K562 (cell line): ENCODE data around the gene DUSP10. TPM values are rescaled to one million over a fixed set of nuclear protein-coding genes. Genes with fewer than 3 reads are reported as not detected.
A peak's percentile ranks its signal among the peaks of the same experiment; 100 is the strongest.

Experiments
- ATF7 ChIP-seq: fragments of 450-650 bp; IDR thresholded peaks from 2 replicates; pipeline ENCODE4 v1.7.1; 2014; ENCODE audit warnings: mild to moderate bottlenecking, moderate library complexity
- CAMTA2 ChIP-seq: fragments of 250-450 bp; sonication (Bioruptor Pico); conservative IDR thresholded peaks from 2 replicates; pipeline ENCODE4 v1.5.1; 2022
- HOXB6 ChIP-seq: fragments of 250-450 bp; sonication (Bioruptor Pico); IDR thresholded peaks from 2 replicates; pipeline ENCODE4 v1.5.1; 2022; ENCODE audit warnings: mild to moderate bottlenecking, borderline replicate concordance
- KLF6 ChIP-seq: fragments of 250-450 bp; sonication (Bioruptor Pico); IDR thresholded peaks from 2 replicates; pipeline ENCODE4 v1.4.0; 2020; ENCODE audit warnings: mild to moderate bottlenecking, moderate library complexity, borderline replicate concordance
- LCOR ChIP-seq: sonication (generic); formaldehyde crosslinking; IDR thresholded peaks from 2 replicates; pipeline ENCODE4 v1.8.0; 2022; ENCODE audit warnings: mild to moderate bottlenecking, missing genetic modification reagents
- MTA1 ChIP-seq: fragments of 450-650 bp; IDR thresholded peaks from 2 replicates; pipeline ENCODE4 v1.6.1; 2017; ENCODE audit warnings: borderline replicate concordance
- MXI1 ChIP-seq: IDR thresholded peaks from 2 replicates; pipeline ENCODE4 v1.6.1; 2011; ENCODE audit warnings: low read depth, mild to moderate bottlenecking, improper control_type of control experiment, low read length
- NCOR1 ChIP-seq: fragments of 450-650 bp; IDR thresholded peaks from 2 replicates; pipeline ENCODE4 v1.6.1; 2016; ENCODE audit warnings: mild to moderate bottlenecking, moderate library complexity
- NR2C1 ChIP-seq, 2 experiments: fragments of 450-650 bp; IDR thresholded peaks; 2 replicates each; pipeline ENCODE4 v1.6.1; 2017; ENCODE audit warnings: mild to moderate bottlenecking in 2 of 2, antibody characterized with exemption in 1 of 2, inconsistent platforms in 1 of 2, missing compliant biosample characterization in 1 of 2, missing genetic modification characterization in 1 of 2
- SP1 ChIP-seq: sonication (generic); formaldehyde crosslinking; IDR thresholded peaks from 2 replicates; pipeline ENCODE4 v1.8.1; 2022; ENCODE audit warnings: mild to moderate bottlenecking, missing genetic modification reagents
- ZNF143 ChIP-seq: sonication (generic); formaldehyde crosslinking; IDR thresholded peaks from 2 replicates; pipeline ENCODE4 v1.9.0; 2022; ENCODE audit warnings: mild to moderate bottlenecking, missing genetic modification reagents
- ZNF253 ChIP-seq: fragments of 250-450 bp; sonication (Bioruptor Pico); conservative IDR thresholded peaks from 2 replicates; pipeline ENCODE4 v1.6.1; 2021; ENCODE audit warnings: mild to moderate bottlenecking
- ZNF583 ChIP-seq: fragments of 250-450 bp; sonication (Bioruptor Pico); IDR thresholded peaks from 2 replicates; pipeline ENCODE4 v1.4.0; 2020
- polyA plus RNA-seq, 8 experiments: library from polyadenylated mRNA; depleted of rRNA in 4 of 8; stranded (reverse) in 5 of 8; unstranded in 3 of 8; fragments of >200 nt; fragmentation: Nextera tagmentation in 2 of 8; fragmentation: Illumina TruSeq in 1 of 8; extraction: Ambion mirVana in 2 of 8; extraction: Trizol in 1 of 8; gene quantifications; 2 replicates each; pipeline versions ENCODE4 v1.2.1 to v1.2.3, GENCODE V29; 2011 to 2014; ENCODE audit warnings: inconsistent platforms in 1 of 8, missing spikeins in 1 of 8
- total RNA-seq, 7 experiments: library from RNA; depleted of rRNA in 6 of 7; stranded (reverse); fragments of >200 nt in 6 of 7; fragmentation: Illumina TruSeq in 2 of 7; extraction: Trizol in 2 of 7; gene quantifications; 2 replicates each; pipeline versions ENCODE4 v1.2.1 to v1.2.3, GENCODE V29; 2011 to 2021; ENCODE audit warnings: low replicate concordance in 1 of 7
- TF ChIP-seq, protein P1 (sequence below): IDR thresholded peaks from 2 replicates; pipeline ENCODE4 v1.6.1; 2016; ENCODE audit warnings: missing genetic modification characterization, missing compliant biosample characterization
- TF ChIP-seq, protein P2 (sequence below), 2 experiments: IDR thresholded peaks; 2 replicates each; pipeline ENCODE4 v1.6.1; 2011; ENCODE audit warnings: borderline replicate concordance in 1 of 2, control low read depth in 1 of 2, low read depth in 1 of 2, low read length in 1 of 2, mild to moderate bottlenecking in 1 of 2, mixed read lengths in 1 of 2, moderate library complexity in 1 of 2; ENCODE audit not compliant: insufficient read depth in 1 of 2, insufficient read length in 1 of 2, poor library complexity in 1 of 2, severe bottlenecking in 1 of 2; ENCODE audit errors: extremely low read depth in 1 of 2
- TF ChIP-seq, protein P3 (sequence below), 2 experiments: fragments of 450-650 bp in 1 of 2; sonication (generic) in 1 of 2; formaldehyde crosslinking; conservative IDR thresholded peaks; 2 replicates each; pipeline versions ENCODE4 v1.4.0 to v1.8.1; 2020 to 2022; ENCODE audit warnings: mild to moderate bottlenecking in 1 of 2, missing genetic modification reagents in 1 of 2
- TF ChIP-seq, protein P4 (sequence below): fragments of 450-650 bp; IDR thresholded peaks from 2 replicates; pipeline ENCODE4 v1.6.1; 2017; ENCODE audit warnings: antibody characterized with exemption, mild to moderate bottlenecking
- TF ChIP-seq, protein P5 (sequence below): fragments of 250-450 bp; sonication (Bioruptor Pico); IDR thresholded peaks from 2 replicates; pipeline ENCODE4 v1.8.0; 2022; ENCODE audit warnings: inconsistent platforms, mild to moderate bottlenecking, moderate library complexity, borderline replicate concordance

Gene DUSP10
- total and polyA plus RNA-seq, 9 of the 15 experiments (the other 6 are each of a cell fraction or from before 2014, with no cell fraction given), result 1.7 to 8.3 (median 6.1) TPM

DNA sequence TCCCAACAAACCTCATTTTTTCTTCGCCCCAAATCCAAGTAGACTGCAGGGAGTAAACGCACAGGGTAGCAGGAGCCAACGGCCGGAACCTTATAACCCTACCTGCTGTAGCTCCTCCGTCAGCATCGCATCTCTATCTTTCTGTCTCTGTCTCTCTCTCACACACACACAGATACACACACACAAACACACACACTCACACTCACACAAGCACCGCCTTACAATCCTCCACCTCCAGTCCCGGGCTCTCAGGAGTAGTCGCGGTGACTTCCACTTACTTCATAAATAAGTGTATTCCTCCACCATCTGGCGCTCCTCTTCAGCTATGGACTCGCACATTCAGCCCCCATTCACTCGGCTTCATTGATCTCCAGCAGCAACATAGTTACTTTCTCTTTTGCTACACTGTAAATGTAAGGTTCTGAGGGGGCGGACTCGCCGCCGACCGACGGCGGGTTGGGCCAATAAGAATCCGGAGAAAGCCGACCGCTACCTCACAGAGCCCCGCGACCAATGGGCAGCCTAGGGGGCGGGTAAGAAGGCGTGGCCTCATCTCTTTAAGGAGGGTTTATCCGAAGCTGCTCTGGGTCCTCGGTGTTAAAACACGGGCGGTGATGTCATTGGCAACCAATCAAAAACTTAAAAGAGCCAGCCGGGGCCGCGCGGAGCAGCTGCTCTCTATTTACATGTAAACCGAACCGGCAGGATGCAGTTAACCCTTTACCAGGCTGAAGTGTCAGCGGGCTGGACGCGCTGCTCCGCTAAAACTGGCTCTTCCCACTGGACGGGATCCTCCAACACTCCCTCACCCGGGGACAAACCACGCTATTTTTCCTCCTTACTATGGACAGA, at the start of gene DUSP10 (continued):
- TF ChIP-seq NCOR1, result peak; percentile 20
- TF ChIP-seq, protein P1, sequence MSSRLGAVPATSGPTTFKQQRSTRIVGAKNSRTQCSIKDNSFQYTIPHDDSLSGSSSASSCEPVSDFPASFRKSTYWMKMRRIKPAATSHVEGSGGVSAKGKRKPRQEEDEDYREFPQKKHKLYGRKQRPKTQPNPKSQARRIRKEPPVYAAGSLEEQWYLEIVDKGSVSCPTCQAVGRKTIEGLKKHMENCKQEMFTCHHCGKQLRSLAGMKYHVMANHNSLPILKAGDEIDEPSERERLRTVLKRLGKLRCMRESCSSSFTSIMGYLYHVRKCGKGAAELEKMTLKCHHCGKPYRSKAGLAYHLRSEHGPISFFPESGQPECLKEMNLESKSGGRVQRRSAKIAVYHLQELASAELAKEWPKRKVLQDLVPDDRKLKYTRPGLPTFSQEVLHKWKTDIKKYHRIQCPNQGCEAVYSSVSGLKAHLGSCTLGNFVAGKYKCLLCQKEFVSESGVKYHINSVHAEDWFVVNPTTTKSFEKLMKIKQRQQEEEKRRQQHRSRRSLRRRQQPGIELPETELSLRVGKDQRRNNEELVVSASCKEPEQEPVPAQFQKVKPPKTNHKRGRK (tag), result no peak
- TF ChIP-seq HOXB6 (CRISPR knock-in tag), result no peak
- TF ChIP-seq, protein P2, sequence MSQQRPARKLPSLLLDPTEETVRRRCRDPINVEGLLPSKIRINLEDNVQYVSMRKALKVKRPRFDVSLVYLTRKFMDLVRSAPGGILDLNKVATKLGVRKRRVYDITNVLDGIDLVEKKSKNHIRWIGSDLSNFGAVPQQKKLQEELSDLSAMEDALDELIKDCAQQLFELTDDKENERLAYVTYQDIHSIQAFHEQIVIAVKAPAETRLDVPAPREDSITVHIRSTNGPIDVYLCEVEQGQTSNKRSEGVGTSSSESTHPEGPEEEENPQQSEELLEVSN (IDR thresholded peaks at IDR 0.05; ENCODE audit: borderline replicate concordance in 1 of 2, extremely low read depth in 1 of 2, insufficient read depth in 1 of 2, insufficient read length in 1 of 2, low read depth in 1 of 2, low read length in 1 of 2, poor library complexity in 1 of 2, severe bottlenecking in 1 of 2), result no peak
- 0 out of 2 replicates have a peak, but pooled peaks have one; percentile 32 for TF ChIP-seq MXI1
- no peak for TF ChIP-seq ZNF143 (CRISPR knock-in tag)
- TF ChIP-seq KLF6, result no peak; the same call in 1 of the 2 replicates
- TF ChIP-seq, protein P3, sequence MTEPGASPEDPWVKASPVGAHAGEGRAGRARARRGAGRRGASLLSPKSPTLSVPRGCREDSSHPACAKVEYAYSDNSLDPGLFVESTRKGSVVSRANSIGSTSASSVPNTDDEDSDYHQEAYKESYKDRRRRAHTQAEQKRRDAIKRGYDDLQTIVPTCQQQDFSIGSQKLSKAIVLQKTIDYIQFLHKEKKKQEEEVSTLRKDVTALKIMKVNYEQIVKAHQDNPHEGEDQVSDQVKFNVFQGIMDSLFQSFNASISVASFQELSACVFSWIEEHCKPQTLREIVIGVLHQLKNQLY (CRISPR knock-in tag; conservative IDR thresholded peaks at IDR 0.05), result 0 out of 4 replicates have a peak, but pooled peaks of 1 of the 2 experiments have one; percentile 23
- peak; percentile 99 for TF ChIP-seq ATF7
- TF ChIP-seq, protein P4, sequence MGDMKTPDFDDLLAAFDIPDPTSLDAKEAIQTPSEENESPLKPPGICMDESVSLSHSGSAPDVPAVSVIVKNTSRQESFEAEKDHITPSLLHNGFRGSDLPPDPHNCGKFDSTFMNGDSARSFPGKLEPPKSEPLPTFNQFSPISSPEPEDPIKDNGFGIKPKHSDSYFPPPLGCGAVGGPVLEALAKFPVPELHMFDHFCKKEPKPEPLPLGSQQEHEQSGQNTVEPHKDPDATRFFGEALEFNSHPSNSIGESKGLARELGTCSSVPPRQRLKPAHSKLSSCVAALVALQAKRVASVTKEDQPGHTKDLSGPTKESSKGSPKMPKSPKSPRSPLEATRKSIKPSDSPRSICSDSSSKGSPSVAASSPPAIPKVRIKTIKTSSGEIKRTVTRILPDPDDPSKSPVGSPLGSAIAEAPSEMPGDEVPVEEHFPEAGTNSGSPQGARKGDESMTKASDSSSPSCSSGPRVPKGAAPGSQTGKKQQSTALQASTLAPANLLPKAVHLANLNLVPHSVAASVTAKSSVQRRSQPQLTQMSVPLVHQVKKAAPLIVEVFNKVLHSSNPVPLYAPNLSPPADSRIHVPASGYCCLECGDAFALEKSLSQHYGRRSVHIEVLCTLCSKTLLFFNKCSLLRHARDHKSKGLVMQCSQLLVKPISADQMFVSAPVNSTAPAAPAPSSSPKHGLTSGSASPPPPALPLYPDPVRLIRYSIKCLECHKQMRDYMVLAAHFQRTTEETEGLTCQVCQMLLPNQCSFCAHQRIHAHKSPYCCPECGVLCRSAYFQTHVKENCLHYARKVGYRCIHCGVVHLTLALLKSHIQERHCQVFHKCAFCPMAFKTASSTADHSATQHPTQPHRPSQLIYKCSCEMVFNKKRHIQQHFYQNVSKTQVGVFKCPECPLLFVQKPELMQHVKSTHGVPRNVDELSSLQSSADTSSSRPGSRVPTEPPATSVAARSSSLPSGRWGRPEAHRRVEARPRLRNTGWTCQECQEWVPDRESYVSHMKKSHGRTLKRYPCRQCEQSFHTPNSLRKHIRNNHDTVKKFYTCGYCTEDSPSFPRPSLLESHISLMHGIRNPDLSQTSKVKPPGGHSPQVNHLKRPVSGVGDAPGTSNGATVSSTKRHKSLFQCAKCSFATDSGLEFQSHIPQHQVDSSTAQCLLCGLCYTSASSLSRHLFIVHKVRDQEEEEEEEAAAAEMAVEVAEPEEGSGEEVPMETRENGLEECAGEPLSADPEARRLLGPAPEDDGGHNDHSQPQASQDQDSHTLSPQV, result no peak
- peak; percentile 78; the same call in 1 of the 2 replicates for TF ChIP-seq ZNF583
- TF ChIP-seq, protein P5, sequence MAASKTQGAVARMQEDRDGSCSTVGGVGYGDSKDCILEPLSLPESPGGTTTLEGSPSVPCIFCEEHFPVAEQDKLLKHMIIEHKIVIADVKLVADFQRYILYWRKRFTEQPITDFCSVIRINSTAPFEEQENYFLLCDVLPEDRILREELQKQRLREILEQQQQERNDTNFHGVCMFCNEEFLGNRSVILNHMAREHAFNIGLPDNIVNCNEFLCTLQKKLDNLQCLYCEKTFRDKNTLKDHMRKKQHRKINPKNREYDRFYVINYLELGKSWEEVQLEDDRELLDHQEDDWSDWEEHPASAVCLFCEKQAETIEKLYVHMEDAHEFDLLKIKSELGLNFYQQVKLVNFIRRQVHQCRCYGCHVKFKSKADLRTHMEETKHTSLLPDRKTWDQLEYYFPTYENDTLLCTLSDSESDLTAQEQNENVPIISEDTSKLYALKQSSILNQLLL (CRISPR knock-in tag), result no peak
- TF ChIP-seq LCOR, result no peak
- no peak for TF ChIP-seq NR2C1 (IDR thresholded peaks at IDR 0.05)
- TF ChIP-seq NR2C1 (tag; IDR thresholded peaks at IDR 0.05), result no peak
- no peak for TF ChIP-seq MTA1
- TF ChIP-seq CAMTA2 (CRISPR knock-in tag), result no peak
- no peak for TF ChIP-seq ZNF253 (CRISPR knock-in tag)
- peak; percentile 87 for TF ChIP-seq SP1 (CRISPR knock-in tag)
